Measurements from ENCODE around the gene LMCD1.

LMCD1 gene

DNA sequence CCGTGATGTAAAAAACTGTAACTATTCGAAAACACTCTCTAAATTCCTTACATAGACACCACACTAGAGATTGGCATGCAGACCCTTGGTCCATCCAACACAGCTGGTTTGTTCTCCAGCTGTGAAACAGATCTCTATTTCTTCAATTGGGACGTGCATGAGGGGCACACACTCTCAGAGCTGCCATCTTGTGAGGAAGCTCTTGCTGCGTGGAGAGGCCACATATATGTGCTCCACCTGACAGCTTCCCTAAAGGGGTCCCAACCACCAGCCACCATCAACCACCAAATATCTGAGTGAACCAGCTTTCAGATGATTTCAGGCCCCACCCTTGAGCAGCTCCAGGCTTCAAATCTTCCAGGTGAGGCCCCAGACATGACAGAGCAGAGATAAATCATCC is 117.3 kb downstream of the LMCD1 start:
- TF ChIP-seq EP300 (IDR thresholded peaks at IDR 0.05; ENCODE audit: borderline replicate concordance) (no peak), CREB1 (IDR thresholded peaks at IDR 0.05; ENCODE audit: low read depth) (no peak), EGR1 (IDR thresholded peaks at IDR 0.05) (no peak), TCF12 (IDR thresholded peaks at IDR 0.05; ENCODE audit: low read depth) (no peak)
- TF ChIP-seq, protein P1, sequence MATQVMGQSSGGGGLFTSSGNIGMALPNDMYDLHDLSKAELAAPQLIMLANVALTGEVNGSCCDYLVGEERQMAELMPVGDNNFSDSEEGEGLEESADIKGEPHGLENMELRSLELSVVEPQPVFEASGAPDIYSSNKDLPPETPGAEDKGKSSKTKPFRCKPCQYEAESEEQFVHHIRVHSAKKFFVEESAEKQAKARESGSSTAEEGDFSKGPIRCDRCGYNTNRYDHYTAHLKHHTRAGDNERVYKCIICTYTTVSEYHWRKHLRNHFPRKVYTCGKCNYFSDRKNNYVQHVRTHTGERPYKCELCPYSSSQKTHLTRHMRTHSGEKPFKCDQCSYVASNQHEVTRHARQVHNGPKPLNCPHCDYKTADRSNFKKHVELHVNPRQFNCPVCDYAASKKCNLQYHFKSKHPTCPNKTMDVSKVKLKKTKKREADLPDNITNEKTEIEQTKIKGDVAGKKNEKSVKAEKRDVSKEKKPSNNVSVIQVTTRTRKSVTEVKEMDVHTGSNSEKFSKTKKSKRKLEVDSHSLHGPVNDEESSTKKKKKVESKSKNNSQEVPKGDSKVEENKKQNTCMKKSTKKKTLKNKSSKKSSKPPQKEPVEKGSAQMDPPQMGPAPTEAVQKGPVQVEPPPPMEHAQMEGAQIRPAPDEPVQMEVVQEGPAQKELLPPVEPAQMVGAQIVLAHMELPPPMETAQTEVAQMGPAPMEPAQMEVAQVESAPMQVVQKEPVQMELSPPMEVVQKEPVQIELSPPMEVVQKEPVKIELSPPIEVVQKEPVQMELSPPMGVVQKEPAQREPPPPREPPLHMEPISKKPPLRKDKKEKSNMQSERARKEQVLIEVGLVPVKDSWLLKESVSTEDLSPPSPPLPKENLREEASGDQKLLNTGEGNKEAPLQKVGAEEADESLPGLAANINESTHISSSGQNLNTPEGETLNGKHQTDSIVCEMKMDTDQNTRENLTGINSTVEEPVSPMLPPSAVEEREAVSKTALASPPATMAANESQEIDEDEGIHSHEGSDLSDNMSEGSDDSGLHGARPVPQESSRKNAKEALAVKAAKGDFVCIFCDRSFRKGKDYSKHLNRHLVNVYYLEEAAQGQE (IDR thresholded peaks at IDR 0.05; ENCODE audit: low read depth), result no peak
- TF ChIP-seq, protein P2, sequence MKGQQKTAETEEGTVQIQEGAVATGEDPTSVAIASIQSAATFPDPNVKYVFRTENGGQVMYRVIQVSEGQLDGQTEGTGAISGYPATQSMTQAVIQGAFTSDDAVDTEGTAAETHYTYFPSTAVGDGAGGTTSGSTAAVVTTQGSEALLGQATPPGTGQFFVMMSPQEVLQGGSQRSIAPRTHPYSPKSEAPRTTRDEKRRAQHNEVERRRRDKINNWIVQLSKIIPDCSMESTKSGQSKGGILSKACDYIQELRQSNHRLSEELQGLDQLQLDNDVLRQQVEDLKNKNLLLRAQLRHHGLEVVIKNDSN (IDR thresholded peaks at IDR 0.05), result no peak

DNA sequence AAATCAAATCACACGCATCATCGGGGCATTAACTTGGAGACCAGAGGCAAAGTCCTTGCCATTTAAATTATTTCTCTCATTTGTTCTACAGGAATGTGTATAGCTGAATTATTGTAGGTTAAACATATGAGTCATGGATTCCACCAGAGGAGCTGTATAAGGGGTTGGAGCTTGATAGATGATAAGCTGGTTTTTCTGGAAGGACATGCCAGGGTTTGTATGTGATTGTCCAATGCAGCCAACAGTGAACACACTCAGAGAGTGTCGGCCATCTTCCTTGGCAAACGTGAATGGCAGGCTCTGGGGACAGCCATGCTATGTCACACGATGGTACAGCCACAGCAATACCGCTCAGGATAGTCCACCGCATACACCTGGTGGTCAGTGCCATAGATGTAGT is 117.9 kb downstream of the LMCD1 start:
- TF ChIP-seq TAF1 (IDR thresholded peaks at IDR 0.05; ENCODE audit: low read depth) (no peak), YY1 (IDR thresholded peaks at IDR 0.05; ENCODE audit: low read depth) (peak; percentile 63), RAD21 (IDR thresholded peaks at IDR 0.05; ENCODE audit: low read depth) (no peak), TEAD4 (IDR thresholded peaks at IDR 0.05) (peak; percentile 33; the same call in 1 of the 2 replicates)

DNA sequence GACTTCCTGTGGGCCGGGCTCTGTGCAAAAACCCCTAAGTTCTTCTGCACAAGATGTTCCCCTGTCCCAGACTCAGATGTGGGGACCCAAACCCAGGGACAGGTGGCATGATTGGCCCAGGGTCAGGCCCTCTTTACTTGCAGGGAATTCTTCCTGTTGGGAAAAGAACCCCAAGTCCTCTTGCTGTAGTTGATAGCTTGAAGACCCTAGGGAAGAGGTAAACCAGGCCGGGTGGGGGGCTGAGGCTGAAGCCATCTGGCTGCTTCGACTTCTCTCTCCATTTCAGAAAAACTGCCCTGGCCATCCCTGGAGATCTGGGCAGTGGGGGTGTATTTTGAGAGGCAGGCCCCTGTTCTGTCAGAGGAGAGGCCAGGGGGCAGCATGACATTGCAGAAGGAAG is 119.5 kb downstream of the LMCD1 start:
- TF ChIP-seq TEAD4 (IDR thresholded peaks at IDR 0.05) (no peak), NFIC (IDR thresholded peaks at IDR 0.05) (no peak), RAD21 (IDR thresholded peaks at IDR 0.05; ENCODE audit: low read depth) (no peak), EP300 (IDR thresholded peaks at IDR 0.05; ENCODE audit: borderline replicate concordance) (no peak), YY1 (IDR thresholded peaks at IDR 0.05; ENCODE audit: low read depth) (no peak), TCF12 (IDR thresholded peaks at IDR 0.05; ENCODE audit: low read depth) (no peak), TAF1 (IDR thresholded peaks at IDR 0.05; ENCODE audit: low read depth) (no peak), ZBTB7A (IDR thresholded peaks at IDR 0.05; ENCODE audit: low read depth) (no peak), CEBPB (IDR thresholded peaks at IDR 0.05) (no peak), FOXM1 (IDR thresholded peaks at IDR 0.05; ENCODE audit: borderline replicate concordance, low read depth) (no peak)
- TF ChIP-seq, protein P3, sequence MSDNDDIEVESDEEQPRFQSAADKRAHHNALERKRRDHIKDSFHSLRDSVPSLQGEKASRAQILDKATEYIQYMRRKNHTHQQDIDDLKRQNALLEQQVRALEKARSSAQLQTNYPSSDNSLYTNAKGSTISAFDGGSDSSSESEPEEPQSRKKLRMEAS (IDR thresholded peaks at IDR 0.05), result no peak
- TF ChIP-seq, protein P2 (IDR thresholded peaks at IDR 0.05), result no peak

DNA sequence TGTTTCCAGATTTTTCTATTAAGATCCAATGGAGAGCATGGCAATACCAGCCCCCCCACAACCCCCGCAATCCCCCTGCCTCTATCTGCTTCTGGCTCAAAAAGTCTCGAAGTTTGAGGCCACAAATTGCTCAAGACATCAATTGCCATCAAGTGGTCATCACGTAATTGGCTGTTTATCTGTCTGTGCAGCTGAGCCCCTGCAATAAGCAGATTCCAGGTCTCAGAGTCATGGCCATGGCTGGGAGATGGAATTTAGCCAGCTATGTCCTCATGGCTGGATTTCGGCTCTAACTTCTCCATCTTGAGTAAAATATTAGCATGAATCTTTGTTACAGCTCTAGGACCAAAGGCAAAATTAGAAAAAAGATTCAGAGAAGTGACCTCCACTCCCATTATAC is 120.2 kb downstream of the LMCD1 start:
- TF ChIP-seq, protein P1 (IDR thresholded peaks at IDR 0.05; ENCODE audit: low read depth), result no peak
- TF ChIP-seq TEAD4 (IDR thresholded peaks at IDR 0.05), result no peak
- no peak for TF ChIP-seq YY1 (IDR thresholded peaks at IDR 0.05; ENCODE audit: low read depth)
- TF ChIP-seq FOXM1 (IDR thresholded peaks at IDR 0.05; ENCODE audit: borderline replicate concordance, low read depth), result no peak
- TF ChIP-seq TCF12 (IDR thresholded peaks at IDR 0.05; ENCODE audit: low read depth), result no peak
- no peak for TF ChIP-seq CREB1 (IDR thresholded peaks at IDR 0.05; ENCODE audit: low read depth)
- TF ChIP-seq NFIC (IDR thresholded peaks at IDR 0.05), result no peak
- TF ChIP-seq, protein P2 (IDR thresholded peaks at IDR 0.05), result no peak
- TF ChIP-seq TAF1 (IDR thresholded peaks at IDR 0.05; ENCODE audit: low read depth), result no peak
- TF ChIP-seq RAD21 (IDR thresholded peaks at IDR 0.05; ENCODE audit: low read depth), result no peak
- no peak for TF ChIP-seq ZBTB7A (IDR thresholded peaks at IDR 0.05; ENCODE audit: low read depth)
- TF ChIP-seq EP300 (IDR thresholded peaks at IDR 0.05; ENCODE audit: borderline replicate concordance), result no peak

DNA sequence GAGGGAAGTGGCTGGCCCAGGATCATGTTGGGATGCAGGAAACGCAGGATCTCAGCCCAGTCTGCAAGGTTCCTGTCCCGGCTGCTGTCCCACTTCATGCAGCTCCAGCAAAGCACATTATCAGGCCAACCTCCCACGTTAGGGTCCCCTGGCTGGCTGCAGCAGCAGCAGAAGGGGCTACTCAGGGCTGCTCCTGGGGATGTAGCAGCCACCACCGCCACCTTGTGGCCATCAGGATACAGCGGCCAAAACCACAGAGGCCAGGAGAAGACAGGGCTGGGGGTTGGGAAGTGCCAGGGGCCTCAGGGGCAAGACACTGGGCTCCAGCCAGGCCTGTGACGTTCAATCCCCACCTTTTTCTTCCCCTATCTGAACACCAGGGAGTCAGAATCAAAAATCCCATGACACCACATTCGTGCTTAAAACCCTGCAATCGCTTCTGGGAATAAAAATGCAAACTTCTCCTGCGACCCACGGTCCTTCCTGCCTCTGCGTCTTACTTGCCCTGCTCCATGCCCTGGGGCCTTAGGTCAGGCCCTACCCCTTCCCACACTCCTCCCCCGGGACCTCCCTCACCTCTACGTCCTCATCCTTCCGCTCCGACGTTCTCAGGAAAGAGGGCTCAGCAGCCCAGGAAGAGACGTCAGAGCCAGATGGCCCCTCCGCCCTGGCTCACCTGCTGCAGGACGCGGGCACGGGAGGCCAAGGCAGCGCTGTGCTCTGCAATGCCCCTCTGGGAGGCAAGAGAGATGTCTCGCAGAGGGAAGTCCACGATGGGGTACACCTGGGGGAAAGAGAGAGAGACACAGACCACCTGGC is 121.5 kb downstream of the LMCD1 start:
- TF ChIP-seq, protein P2 (IDR thresholded peaks at IDR 0.05), result no peak
- TF ChIP-seq ZBTB7A (IDR thresholded peaks at IDR 0.05; ENCODE audit: low read depth) (peak; percentile 30; the same call in 1 of the 2 replicates), FOXM1 (IDR thresholded peaks at IDR 0.05; ENCODE audit: borderline replicate concordance, low read depth) (no peak), RAD21 (IDR thresholded peaks at IDR 0.05; ENCODE audit: low read depth) (peak; percentile 92), TEAD4 (IDR thresholded peaks at IDR 0.05) (no peak), CEBPB (IDR thresholded peaks at IDR 0.05) (no peak)
- TF ChIP-seq, protein P1 (IDR thresholded peaks at IDR 0.05; ENCODE audit: low read depth), result no peak

All from Ishikawa (cell line).